ENCODE results near the gene CHTOP. TPM values are rescaled to one million over a fixed set of nuclear protein-coding genes. Genes with fewer than 3 reads are reported as not detected.
A peak's percentile ranks its signal among the peaks of the same experiment; 100 is the strongest.
"Not testable (repeated sequence)": the region's sequence is repeated elsewhere in the genome, so short reads cannot be mapped to it uniquely, and the experiment has no call there.

Gene CHTOP
- 10 to 100 TPM; 21.9 to 29.7 (median 26.0) TPM for total RNA-seq
- long read RNA-seq, transcript CHTOP-203 (6 exons, 2,165 nt): major isoform, 9 of 13 reads
- long read RNA-seq, partial matches to known transcripts: 0 of 13 reads
- long read RNA-seq, other reads (novel, unspliced or antisense): 4 of 13 reads

- H3K36me3 ChIP-seq: peaks cover 0 to 30% (median 17%) of the 10 kb centered on the region in 4 donors
- WGBS (ENCODE audit: insufficient coverage, low coverage, low lambda C conversion rate, missing lambda C conversion rate): under 1% methylated on average over 22 of the region's 65 CpGs
- peak; percentile 97 to 99 (median 98) for DNase-seq
- no peaks in the 10 kb centered on the region for H3K9me3 ChIP-seq
- peak within 1 kb of the TSS; percentile 67 to 96 (median 94) for H3K4me3 ChIP-seq
- peaks cover 0 to 12% (median 2%) of the 10 kb centered on the region in 4 donors for H3K4me1 ChIP-seq
- H3K27me3 ChIP-seq: no peaks in the 10 kb centered on the region
- TF ChIP-seq POLR2A (IDR thresholded peaks at IDR 0.05) (peak; percentile 74), CTCF (IDR thresholded peaks at IDR 0.05) (peak in 1 of 4 donors; percentile 4)
- intact Hi-C loops (cut with DNase I): no loop called here
- ATAC-seq: peak; percentile 92 to 98 (median 96)
- H3K27ac ChIP-seq: peak within 1 kb of the TSS; percentile 96 to 100 (median 99)
These were observed at the start of gene CHTOP for GRCh38 chr1:153633754-153634665. CHTOP (plus strand) TSS chr1:153634066; CDS start chr1:153636589, 2,523 bp downstream.

GRCh38 chr1:153585006-153585405, 48.9 kb upstream of the CHTOP start:
- Histone ChIP-seq H3K9me3 (no peaks in the 10 kb centered on the region), H3K27me3 (no peaks in the 10 kb centered on the region), H3K36me3 (no peaks in the 10 kb centered on the region), H3K4me1 (no peaks in the 10 kb centered on the region), H3K27ac (no peak overlapping the region), H3K4me3 (no peak overlapping the region)
- ATAC-seq (peak in 3 of 4 donors; percentile 22 to 49 (median 26)), DNase-seq (no peak)
- TF ChIP-seq CTCF (IDR thresholded peaks at IDR 0.05): no peak
- TF ChIP-seq POLR2A (IDR thresholded peaks at IDR 0.05): no peak
- WGBS (ENCODE audit: insufficient coverage, low coverage, low lambda C conversion rate, missing lambda C conversion rate): 63% methylated on average over 1 of the region's 1 CpG
- intact Hi-C loops (cut with DNase I): no loop called here

- TF ChIP-seq POLR2A (IDR thresholded peaks at IDR 0.05) (no peak), CTCF (IDR thresholded peaks at IDR 0.05) (no peak)
- intact Hi-C loops (cut with DNase I): no loop called here
- DNase-seq (no peak), ATAC-seq (no peak)
- Histone ChIP-seq H3K27ac (no peak overlapping the region), H3K4me1 (no peaks in the 10 kb centered on the region), H3K27me3 (no peaks in the 10 kb centered on the region), H3K36me3 (no peaks in the 10 kb centered on the region), H3K9me3 (no peaks in the 10 kb centered on the region), H3K4me3 (no peak overlapping the region)
- WGBS (ENCODE audit: insufficient coverage, low coverage, low lambda C conversion rate, missing lambda C conversion rate): 20% methylated on average over 1 of the region's 1 CpG
These were observed 47.5 kb upstream of the CHTOP start for GRCh38 chr1:153586347-153586746.

GRCh38 chr1:153587314-153587713, 46.6 kb upstream of the CHTOP start:
- intact Hi-C loops (cut with DNase I): no loop called here
- no peak overlapping the region for H3K4me3 ChIP-seq
- H3K9me3 ChIP-seq: no peaks in the 10 kb centered on the region
- no peak for TF ChIP-seq CTCF (IDR thresholded peaks at IDR 0.05)
- no peak for TF ChIP-seq POLR2A (IDR thresholded peaks at IDR 0.05)
- no peaks in the 10 kb centered on the region for H3K27me3 ChIP-seq
- WGBS (ENCODE audit: insufficient coverage, low coverage, low lambda C conversion rate, missing lambda C conversion rate): 43% methylated on average over 4 of the region's 5 CpGs
- no peaks in the 10 kb centered on the region for H3K4me1 ChIP-seq
- peak in 2 of 4 donors; percentile 36 to 58 for ATAC-seq
- no peaks in the 10 kb centered on the region for H3K36me3 ChIP-seq
- DNase-seq: no peak
- no peak overlapping the region for H3K27ac ChIP-seq

GRCh38 chr1:153588033-153588432, 45.8 kb upstream of the CHTOP start:
- WGBS (ENCODE audit: insufficient coverage, low coverage, low lambda C conversion rate, missing lambda C conversion rate): 89% methylated on average over 8 of the region's 10 CpGs
- DNase-seq; H3K27me3 ChIP-seq; H3K9me3 ChIP-seq; intact Hi-C loops (cut with DNase I); H3K4me1 ChIP-seq; ATAC-seq; H3K4me3 ChIP-seq; H3K27ac ChIP-seq; H3K36me3 ChIP-seq: not testable (repeated sequence)

All from right lobe of liver (tissue), 6 donors.